Astrocyte of the hippocampus (primary cell): ENCODE data around the gene SYMPK.

ENCODE experiments used
- DNase-seq: peaks from one replicate; pipeline ENCODE4 v3.0.0; 2011; ENCODE audit warnings: low read depth, low spot score

The SYMPK gene

GRCh38 chr19:45866400-45867176, 3.6 kb upstream of the SYMPK start:
- DNase-seq, result no peak

- DNase-seq, result no peak
These were observed 2.5 kb upstream of the SYMPK start for GRCh38 chr19:45865269-45865948.

GRCh38 chr19:45864629-45865082, 1.7 kb upstream of the SYMPK start:
- no peak for DNase-seq

- DNase-seq, result peak; percentile 71
These were observed 1.1 kb upstream of the SYMPK start, which contains the start of gene FOXA3 for GRCh38 chr19:45863840-45864628. Gene FOXA3, plus strand, starts transcription at chr19:45864326. Its CDS starts 131 bp downstream, at chr19:45864457.

- no peak for DNase-seq
These were observed 440 bp upstream of the SYMPK start for GRCh38 chr19:45863335-45863839.

- no peak for DNase-seq
These were observed 730 bp downstream of the SYMPK start for GRCh38 chr19:45862271-45862563.

- DNase-seq, result no peak
These were observed 2.3 kb downstream of the SYMPK start for GRCh38 chr19:45860359-45861259.

GRCh38 chr19:45854167-45854778, 8.7 kb downstream of the SYMPK start:
- DNase-seq, result no peak

GRCh38 chr19:45852983-45853382, 10.0 kb downstream of the SYMPK start:
- no peak for DNase-seq

- DNase-seq, result peak; percentile 30
These were observed 10.7 kb downstream of the SYMPK start for GRCh38 chr19:45852145-45852750.

- no peak for DNase-seq
These were observed 14.0 kb downstream of the SYMPK start for GRCh38 chr19:45848922-45849321.

- no peak for DNase-seq
These were observed 15.3 kb downstream of the SYMPK start for GRCh38 chr19:45847663-45848062.

- no peak for DNase-seq
These were observed 20.7 kb downstream of the SYMPK start for GRCh38 chr19:45842198-45842597.

GRCh38 chr19:45834970-45835369, 28.0 kb downstream of the SYMPK start:
- no peak for DNase-seq

GRCh38 chr19:45828945-45829344, 34.0 kb downstream of the SYMPK start:
- DNase-seq, result no peak

- DNase-seq, result no peak
These were observed 34.4 kb downstream of the SYMPK start for GRCh38 chr19:45828523-45828922.

- DNase-seq, result no peak
These were observed 35.4 kb downstream of the SYMPK start for GRCh38 chr19:45827459-45828093.

GRCh38 chr19:45826934-45827333, 36.0 kb downstream of the SYMPK start:
- DNase-seq, result no peak
